GM23248 (cell line): ENCODE data around the gene ELAVL1. TPM values are rescaled to one million over a fixed set of nuclear protein-coding genes. Genes with fewer than 3 reads are reported as not detected.

Experiments used
- DNase-seq: peaks from one replicate; pipeline ENCODE4 v3.0.0-alpha.2; 2015
- H2AFZ ChIP-seq: fragments of 200-600 bp; sonication (generic); 2 replicates; pipeline ENCODE4 v1.6.1; 2016; ENCODE audit warnings: antibody characterized with exemption
- H3F3A ChIP-seq: fragments of 200-600 bp; sonication (generic); 2 replicates; pipeline ENCODE4 v1.6.1; 2016; ENCODE audit warnings: mild to moderate bottlenecking, antibody characterized with exemption, mixed run types; ENCODE audit not compliant: insufficient read depth
- H3K27ac ChIP-seq: fragments of 200-600 bp; sonication (generic); 2 replicates; pipeline ENCODE4 v1.5.1; 2016; ENCODE audit warnings: mild to moderate bottlenecking
- H3K27me3 ChIP-seq: fragments of 200-600 bp; sonication (generic); replicated peaks from 2 replicates; pipeline ENCODE4 v1.6.1; 2016; ENCODE audit warnings: mild to moderate bottlenecking; ENCODE audit not compliant: insufficient read depth
- H3K36me3 ChIP-seq: fragments of 200-600 bp; sonication (generic); 2 replicates; pipeline ENCODE4 v1.6.1; 2016; ENCODE audit warnings: low read depth, mild to moderate bottlenecking
- H3K4me1 ChIP-seq: fragments of 200-600 bp; sonication (generic); 2 replicates; pipeline ENCODE4 v1.6.1; 2016; ENCODE audit warnings: mild to moderate bottlenecking; ENCODE audit not compliant: insufficient read depth
- H3K4me2 ChIP-seq: fragments of 200-600 bp; sonication (generic); one replicate; pipeline ENCODE4 v1.6.1; 2016; ENCODE audit warnings: mild to moderate bottlenecking; ENCODE audit not compliant: unreplicated experiment
- H3K4me3 ChIP-seq: fragments of 200-600 bp; sonication (generic); 2 replicates; pipeline ENCODE4 v1.5.1; 2016; ENCODE audit warnings: mild to moderate bottlenecking
- H3K79me2 ChIP-seq: fragments of 200-600 bp; sonication (generic); 2 replicates; pipeline ENCODE4 v1.6.1; 2016; ENCODE audit warnings: mild to moderate bottlenecking; ENCODE audit not compliant: insufficient read depth
- H3K9ac ChIP-seq: fragments of 200-600 bp; sonication (generic); 2 replicates; pipeline ENCODE4 v1.6.1; 2016; ENCODE audit warnings: mild to moderate bottlenecking
- H3K9me2 ChIP-seq: fragments of 200-600 bp; sonication (generic); 2 replicates; pipeline ENCODE4 v1.6.1; 2016; ENCODE audit warnings: mixed run types, mild to moderate bottlenecking, moderate library complexity; ENCODE audit not compliant: insufficient read depth
- H3K9me3 ChIP-seq: fragments of 200-600 bp; sonication (generic); one replicate; pipeline ENCODE4 v1.6.1; 2017; ENCODE audit warnings: low read depth
- H4K20me1 ChIP-seq: fragments of 200-600 bp; sonication (generic); 2 replicates; pipeline ENCODE4 v1.6.0; 2016; ENCODE audit not compliant: insufficient read depth
- EZH2 ChIP-seq: fragments of 200-600 bp; sonication (generic); IDR thresholded peaks from 2 replicates; pipeline ENCODE4 v1.6.1; 2018; ENCODE audit warnings: antibody characterized with exemption, mild to moderate bottlenecking; ENCODE audit not compliant: insufficient read depth, poor library complexity, severe bottlenecking
- EZH2phosphoT487 ChIP-seq: fragments of 200-600 bp; sonication (generic); IDR thresholded peaks from 2 replicates; pipeline ENCODE4 v1.6.1; 2018; ENCODE audit warnings: antibody characterized with exemption, moderate library complexity, mild to moderate bottlenecking, low read depth; ENCODE audit not compliant: insufficient read depth
- WGBS, 2 experiments: methylation state at CpG; one replicate each; pipeline ENCODE4 v1.1.6; 2015 to 2017; ENCODE audit warnings: low lambda C conversion rate in 2 of 2, low coverage in 1 of 2; ENCODE audit errors: missing lambda C conversion rate in 2 of 2; 5-methylcytosine and 5-hydroxymethylcytosine counted together
- in situ Hi-C: fragments of 300-500 bp; cut with MboI; formaldehyde crosslinking; loops from 2 replicates; pipeline ENCODE4 v1.15.0; 2020
- polyA plus RNA-seq: library from polyadenylated mRNA; unstranded; fragments of >200 nt; fragmentation: Nextera tagmentation; extraction: Ambion mirVana; gene quantifications from 2 replicates; pipeline ENCODE4 v1.2.1, GENCODE V29; 2016
- total RNA-seq: library from RNA; depleted of rRNA; stranded (reverse); fragments of >200 nt; shearing (Covaris generic); gene quantifications from 2 replicates; pipeline ENCODE4 v1.2.3, GENCODE V29; 2014

ELAVL1 gene
- total and polyA plus RNA-seq, 2 experiments from 2014 or later: 48.1 to 78.9 TPM

GRCh38 chr19:8000298-8001038, 5.0 kb downstream of the ELAVL1 start:
- Histone ChIP-seq H3K4me2 (no peak overlapping the region), H3K27ac (no peak overlapping the region), H3K27me3 (no peaks in the 10 kb centered on the region), H2AFZ (no peak overlapping the region), H3K4me3 (no peak overlapping the region), H3K9me2 (no peaks in the 10 kb centered on the region), H3K4me1 (peaks cover 8% of the 10 kb centered on the region), H4K20me1 (peaks cover 32% of the 10 kb centered on the region), H3K9me3 (no peaks in the 10 kb centered on the region), H3K79me2 (peaks cover 96% of the 10 kb centered on the region), H3F3A (peaks cover 19% of the 10 kb centered on the region), H3K36me3 (no peaks in the 10 kb centered on the region), H3K9ac (no peak overlapping the region)
- no peak for TF ChIP-seq EZH2phosphoT487
- no peak for TF ChIP-seq EZH2
- DNase-seq: no peak
- in situ Hi-C loops: no loop called here
- WGBS, 2 experiments: 84 to 93% methylated on average over 6 of the region's 6 CpGs

DNA sequence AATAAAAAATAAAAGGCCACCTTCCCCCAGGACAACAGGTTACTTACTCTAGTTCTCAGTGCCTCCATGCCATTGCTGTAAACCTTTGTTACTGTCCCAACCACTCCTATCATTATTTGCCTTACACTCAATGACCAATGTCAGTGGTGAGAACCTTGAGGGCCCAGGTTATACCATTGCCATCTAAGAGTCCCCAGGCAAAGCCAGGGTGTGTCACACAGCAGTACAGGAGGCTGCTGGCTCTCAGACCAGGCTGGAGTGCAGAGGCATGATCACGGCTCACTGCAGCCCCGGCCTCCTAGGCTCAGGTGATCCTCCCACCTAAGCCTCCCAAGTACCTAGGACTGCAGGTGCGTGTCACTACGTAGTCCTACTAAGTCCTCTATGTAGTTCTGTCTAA, 6.1 kb downstream of the ELAVL1 start:
- Histone ChIP-seq H3K27ac (no peak overlapping the region), H3K9me3 (no peaks in the 10 kb centered on the region), H2AFZ (no peak overlapping the region), H3K4me1 (peaks cover 8% of the 10 kb centered on the region), H3K79me2 (peaks cover 100% of the 10 kb centered on the region), H3K9me2 (no peaks in the 10 kb centered on the region), H3K4me2 (no peak overlapping the region), H3K27me3 (no peaks in the 10 kb centered on the region), H3K4me3 (no peak overlapping the region), H3K9ac (no peak overlapping the region), H3F3A (peaks cover 15% of the 10 kb centered on the region), H4K20me1 (peaks cover 43% of the 10 kb centered on the region), H3K36me3 (no peaks in the 10 kb centered on the region)
- 90 to 93% methylated on average over 4 of the region's 4 CpGs for WGBS, 2 experiments
- in situ Hi-C loops: no loop called here
- no peak for DNase-seq
- TF ChIP-seq EZH2: no peak
- no peak for TF ChIP-seq EZH2phosphoT487

DNA sequence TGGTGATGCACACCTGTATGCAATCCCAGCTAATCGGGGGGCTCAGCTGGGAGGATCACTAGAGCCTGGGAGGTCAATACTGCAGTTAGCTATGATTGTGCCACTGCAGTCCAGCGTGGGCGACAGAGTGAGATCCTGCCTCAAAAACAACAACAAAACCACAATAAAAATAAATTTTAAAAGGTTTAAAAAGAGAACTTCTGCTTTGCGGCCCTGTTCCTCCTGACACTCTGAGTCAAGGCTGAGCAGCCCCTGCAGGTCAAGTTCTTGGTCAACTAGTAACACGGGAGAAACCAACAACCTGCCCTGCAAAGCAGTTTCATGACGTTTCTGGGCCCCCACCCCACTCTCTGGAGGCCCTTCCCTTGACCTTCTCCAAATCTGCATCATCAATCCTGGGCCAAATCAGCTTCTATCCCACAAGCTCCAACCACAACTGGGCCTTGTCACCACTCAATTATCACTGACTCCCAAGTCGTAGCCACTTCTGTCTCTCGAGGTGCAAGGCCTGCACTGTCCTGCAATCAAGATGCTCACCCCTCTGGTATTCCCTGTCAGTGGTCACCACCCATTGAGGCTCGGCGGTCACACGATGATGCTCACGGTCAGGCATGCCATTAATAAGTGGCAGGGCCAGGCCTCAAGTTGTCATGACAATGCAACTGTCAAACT, 7.5 kb downstream of the ELAVL1 start:
- Histone ChIP-seq H3K9me2 (no peaks in the 10 kb centered on the region), H3K9ac (no peak overlapping the region), H2AFZ (no peak overlapping the region), H3K4me2 (no peak overlapping the region), H3K36me3 (no peaks in the 10 kb centered on the region), H3K27ac (no peak overlapping the region), H3K79me2 (peaks cover 100% of the 10 kb centered on the region), H4K20me1 (peaks cover 40% of the 10 kb centered on the region), H3K4me1 (no peaks in the 10 kb centered on the region), H3F3A (peaks cover 11% of the 10 kb centered on the region), H3K27me3 (no peaks in the 10 kb centered on the region), H3K9me3 (no peaks in the 10 kb centered on the region), H3K4me3 (no peak overlapping the region)
- TF ChIP-seq EZH2phosphoT487 (no peak), EZH2 (no peak)
- 64 to 71% methylated on average over 12 of the region's 12 CpGs for WGBS, 2 experiments
- peak; percentile 32 for DNase-seq
- in situ Hi-C loops: no loop called here

- in situ Hi-C loops: no loop called here
- H3K27ac ChIP-seq: no peak overlapping the region
- TF ChIP-seq EZH2 (no peak), EZH2phosphoT487 (no peak)
- no peak overlapping the region for H3K4me2 ChIP-seq
- no peak overlapping the region for H2AFZ ChIP-seq
- H3K27me3 ChIP-seq: no peaks in the 10 kb centered on the region
- no peaks in the 10 kb centered on the region for H3K9me2 ChIP-seq
- no peak for DNase-seq
- H3K4me1 ChIP-seq: no peaks in the 10 kb centered on the region
- peaks cover 38% of the 10 kb centered on the region for H4K20me1 ChIP-seq
- H3K4me3 ChIP-seq: no peak overlapping the region
- H3K36me3 ChIP-seq: no peaks in the 10 kb centered on the region
- H3F3A ChIP-seq: peaks cover 11% of the 10 kb centered on the region
- H3K9me3 ChIP-seq: no peaks in the 10 kb centered on the region
- H3K9ac ChIP-seq: no peak overlapping the region
- 99 to 100% methylated on average over 3 of the region's 3 CpGs for WGBS, 2 experiments
- H3K79me2 ChIP-seq: peaks cover 100% of the 10 kb centered on the region
Measured at GRCh38 chr19:7996883-7997282, 8.6 kb downstream of the ELAVL1 start.
